K562 (cell line): ENCODE data around the gene FAM83D. TPM values are rescaled to one million over a fixed set of nuclear protein-coding genes. Genes with fewer than 3 reads are reported as not detected.

Experiments used
- ADNP ChIP-seq: fragments of 200-800 bp; sonication (Bioruptor generic); IDR thresholded peaks from 2 replicates; pipeline ENCODE4 v1.6.1; 2016; ENCODE audit warnings: missing genetic modification characterization, missing compliant biosample characterization
- ASH1L ChIP-seq: fragments of 450-650 bp; IDR thresholded peaks from 2 replicates; pipeline ENCODE4 v1.6.1; 2018; ENCODE audit warnings: borderline replicate concordance, mild to moderate bottlenecking, low read depth; ENCODE audit not compliant: partially characterized antibody
- BCL6 ChIP-seq: fragments of 250-450 bp; sonication (Bioruptor Pico); IDR thresholded peaks from 2 replicates; pipeline ENCODE4 v1.4.0; 2020
- CBX3 ChIP-seq, 2 experiments: IDR thresholded peaks; 1 replicate in 1 of 2; 2 replicates in 1 of 2; pipeline ENCODE4 v1.6.1; 2012; ENCODE audit warnings: inconsistent platforms in 2 of 2, low read length in 2 of 2, borderline replicate concordance in 1 of 2, control low read depth in 1 of 2
- CEBPG ChIP-seq, 3 experiments: fragments of 200-800 bp in 1 of 3; sonication (Bioruptor generic) in 1 of 3; sonication (generic) in 1 of 3; formaldehyde crosslinking in 1 of 3; IDR thresholded peaks in 2 of 3; conservative IDR thresholded peaks in 1 of 3; 2 replicates each; pipeline versions ENCODE4 v1.6.1 to v1.8.0; 2016 to 2022; ENCODE audit warnings: missing compliant biosample characterization in 2 of 3, missing genetic modification characterization in 2 of 3, mild to moderate bottlenecking in 1 of 3, missing genetic modification reagents in 1 of 3
- ELF2 ChIP-seq: fragments of 250-450 bp; sonication (Bioruptor Pico); IDR thresholded peaks from 2 replicates; pipeline ENCODE4 v1.5.0; 2021; ENCODE audit warnings: mild to moderate bottlenecking
- IRF9 ChIP-seq: fragments of 450-650 bp; IDR thresholded peaks from 2 replicates; pipeline ENCODE4 v1.6.1; 2016; ENCODE audit warnings: missing biosample characterization, missing genetic modification characterization
- KDM5B ChIP-seq: fragments of 200-600 bp; sonication (generic); IDR thresholded peaks from 2 replicates; pipeline ENCODE4 v1.6.1; 2012; ENCODE audit warnings: low read depth, mild to moderate bottlenecking, moderate library complexity, low read length, control low read depth, inconsistent platforms; ENCODE audit not compliant: insufficient replicate concordance
- KLF13 ChIP-seq: fragments of 450-650 bp; IDR thresholded peaks from 2 replicates; pipeline ENCODE4 v1.6.1; 2016; ENCODE audit warnings: missing genetic modification characterization, low read depth, mild to moderate bottlenecking, missing compliant biosample characterization, moderate library complexity, borderline replicate concordance
- LEF1 ChIP-seq: fragments of 450-650 bp; IDR thresholded peaks from 2 replicates; pipeline ENCODE4 v1.6.1; 2016; ENCODE audit warnings: mild to moderate bottlenecking
- NFE2L1 ChIP-seq: fragments of 450-650 bp; IDR thresholded peaks from 2 replicates; pipeline ENCODE4 v1.6.1; 2016; ENCODE audit warnings: missing genetic modification characterization, low read depth, mild to moderate bottlenecking, missing compliant biosample characterization, moderate library complexity, borderline replicate concordance
- PCBP2 ChIP-seq: fragments of 200-400 bp; formaldehyde crosslinking; IDR thresholded peaks from 2 replicates; pipeline ENCODE4 v1.6.1; 2018; ENCODE audit warnings: low read length, low read depth, mild to moderate bottlenecking, moderate library complexity; ENCODE audit not compliant: poor library complexity, severe bottlenecking
- PHF21A ChIP-seq: fragments of 450-650 bp; IDR thresholded peaks from 2 replicates; pipeline ENCODE4 v1.6.1; 2017; ENCODE audit warnings: low read depth, borderline replicate concordance
- PHTF2 ChIP-seq: fragments of 250-450 bp; sonication (Bioruptor Pico); IDR thresholded peaks from 2 replicates; pipeline ENCODE4 v1.5.0; 2021; ENCODE audit warnings: mild to moderate bottlenecking
- PTTG1 ChIP-seq: fragments of 450-650 bp; IDR thresholded peaks from 2 replicates; pipeline ENCODE4 v1.6.1; 2016; ENCODE audit warnings: low read depth, mild to moderate bottlenecking, missing genetic modification characterization, missing compliant biosample characterization
- SAFB ChIP-seq: fragments of 200-400 bp; formaldehyde crosslinking; IDR thresholded peaks from 2 replicates; pipeline ENCODE4 v1.6.1; 2017; ENCODE audit warnings: low read depth, low read length, borderline replicate concordance
- SPI1 ChIP-seq: IDR thresholded peaks from 2 replicates; pipeline ENCODE4 v1.6.1; 2011; ENCODE audit warnings: low read depth, low read length, control low read depth, borderline replicate concordance
- TCFL5 ChIP-seq: fragments of 250-450 bp; sonication (Bioruptor Pico); conservative IDR thresholded peaks from 2 replicates; pipeline ENCODE4 v1.6.1; 2021; ENCODE audit warnings: mild to moderate bottlenecking, moderate library complexity, matching md5 sums
- ZNF121 ChIP-seq: sonication (generic); formaldehyde crosslinking; conservative IDR thresholded peaks from 2 replicates; pipeline ENCODE4 v1.8.0; 2022; ENCODE audit warnings: missing genetic modification reagents
- ZNF41 ChIP-seq: fragments of 250-450 bp; sonication (Bioruptor Pico); conservative IDR thresholded peaks from 2 replicates; pipeline ENCODE4 v1.4.0; 2020; ENCODE audit warnings: mild to moderate bottlenecking
- ZNF561 ChIP-seq: fragments of 450-650 bp; formaldehyde crosslinking; conservative IDR thresholded peaks from 2 replicates; pipeline ENCODE4 v1.4.0; 2020; ENCODE audit warnings: mild to moderate bottlenecking, moderate library complexity
- polyA plus RNA-seq, 8 experiments: library from polyadenylated mRNA; depleted of rRNA in 4 of 8; stranded (reverse) in 5 of 8; unstranded in 3 of 8; fragments of >200 nt; fragmentation: Nextera tagmentation in 2 of 8; fragmentation: Illumina TruSeq in 1 of 8; extraction: Ambion mirVana in 2 of 8; extraction: Trizol in 1 of 8; gene quantifications; 2 replicates each; pipeline versions ENCODE4 v1.2.1 to v1.2.3, GENCODE V29; 2011 to 2014; ENCODE audit warnings: inconsistent platforms in 1 of 8, missing spikeins in 1 of 8
- total RNA-seq, 7 experiments: library from RNA; depleted of rRNA in 6 of 7; stranded (reverse); fragments of >200 nt in 6 of 7; fragmentation: Illumina TruSeq in 2 of 7; extraction: Trizol in 2 of 7; gene quantifications; 2 replicates each; pipeline versions ENCODE4 v1.2.1 to v1.2.3, GENCODE V29; 2011 to 2021; ENCODE audit warnings: low replicate concordance in 1 of 7
- TF ChIP-seq, protein P1 (sequence below), 3 experiments: fragments of 200-800 bp in 1 of 3; sonication (Bioruptor generic) in 1 of 3; sonication (generic) in 1 of 3; formaldehyde crosslinking in 1 of 3; IDR thresholded peaks; 2 replicates each; pipeline versions ENCODE4 v1.6.1 to v1.8.0; 2016 to 2022; ENCODE audit warnings: mild to moderate bottlenecking in 2 of 3, missing compliant biosample characterization in 2 of 3, missing genetic modification characterization in 2 of 3, missing genetic modification reagents in 1 of 3
- TF ChIP-seq, protein P2 (sequence below): fragments of 450-650 bp; formaldehyde crosslinking; IDR thresholded peaks from 2 replicates; pipeline ENCODE4 v1.4.0; 2020; ENCODE audit warnings: mild to moderate bottlenecking, moderate library complexity
- TF ChIP-seq, protein P3 (sequence below): fragments of 450-650 bp; formaldehyde crosslinking; IDR thresholded peaks from 2 replicates; pipeline ENCODE4 v1.4.0; 2020; ENCODE audit warnings: mild to moderate bottlenecking, moderate library complexity

The FAM83D gene
- total and polyA plus RNA-seq, 9 of the 15 experiments (the other 6 are each of a cell fraction or from before 2014, with no cell fraction given), result 8.2 to 66.1 (median 43.5) TPM

DNA sequence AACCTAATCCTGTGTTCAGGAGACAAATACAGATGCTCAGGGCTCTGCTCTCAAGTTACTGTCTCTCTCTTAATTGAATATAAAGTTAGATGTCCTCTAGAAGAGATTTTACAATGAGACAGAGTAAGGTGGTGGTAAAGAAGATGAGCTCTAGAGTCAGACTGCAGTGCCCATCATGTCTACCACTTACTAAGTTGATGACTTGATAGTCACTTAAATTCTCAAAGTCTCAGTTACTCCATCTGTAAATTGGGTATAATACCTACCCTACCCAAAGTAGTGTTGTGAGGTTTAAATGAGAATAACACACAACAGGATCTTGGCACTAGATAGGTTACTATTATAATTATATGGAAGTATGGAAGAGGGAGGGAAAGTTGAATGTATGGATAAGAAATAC, 37.5 kb downstream of the FAM83D start (continued):
- TF ChIP-seq, protein P1, sequence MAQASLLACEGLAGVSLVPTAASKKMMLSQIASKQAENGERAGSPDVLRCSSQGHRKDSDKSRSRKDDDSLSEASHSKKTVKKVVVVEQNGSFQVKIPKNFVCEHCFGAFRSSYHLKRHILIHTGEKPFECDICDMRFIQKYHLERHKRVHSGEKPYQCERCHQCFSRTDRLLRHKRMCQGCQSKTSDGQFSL (CRISPR knock-in tag; IDR thresholded peaks at IDR 0.05), result no peak
- TF ChIP-seq, protein P1 (tag; IDR thresholded peaks at IDR 0.05), result no peak
- TF ChIP-seq ASH1L (no peak), KLF13 (tag) (no peak), PTTG1 (no peak), ADNP (peak; percentile 73), SPI1 (no peak), SAFB (no peak), PCBP2 (no peak), ZNF41 (CRISPR knock-in tag) (no peak), CEBPG (CRISPR knock-in tag; IDR thresholded peaks at IDR 0.05) (no peak), CEBPG (tag; conservative IDR thresholded peaks at IDR 0.05 in 1 of 2, IDR thresholded peaks at IDR 0.05 in 1 of 2) (no peak), BCL6 (CRISPR knock-in tag) (no peak), CBX3 (IDR thresholded peaks at IDR 0.05; ENCODE audit: borderline replicate concordance in 1 of 2, low read length in 2 of 2) (peak in 1 of 2 experiments; percentile 45; a peak in 1 of 3 replicates), PHF21A (no peak), PHTF2 (no peak), KDM5B (no peak), ZNF561 (no peak), ELF2 (CRISPR knock-in tag) (no peak), TCFL5 (CRISPR knock-in tag) (no peak), IRF9 (tag) (no peak), ZNF121 (CRISPR knock-in tag) (no peak), LEF1 (no peak), NFE2L1 (tag) (no peak)
- TF ChIP-seq, protein P2, sequence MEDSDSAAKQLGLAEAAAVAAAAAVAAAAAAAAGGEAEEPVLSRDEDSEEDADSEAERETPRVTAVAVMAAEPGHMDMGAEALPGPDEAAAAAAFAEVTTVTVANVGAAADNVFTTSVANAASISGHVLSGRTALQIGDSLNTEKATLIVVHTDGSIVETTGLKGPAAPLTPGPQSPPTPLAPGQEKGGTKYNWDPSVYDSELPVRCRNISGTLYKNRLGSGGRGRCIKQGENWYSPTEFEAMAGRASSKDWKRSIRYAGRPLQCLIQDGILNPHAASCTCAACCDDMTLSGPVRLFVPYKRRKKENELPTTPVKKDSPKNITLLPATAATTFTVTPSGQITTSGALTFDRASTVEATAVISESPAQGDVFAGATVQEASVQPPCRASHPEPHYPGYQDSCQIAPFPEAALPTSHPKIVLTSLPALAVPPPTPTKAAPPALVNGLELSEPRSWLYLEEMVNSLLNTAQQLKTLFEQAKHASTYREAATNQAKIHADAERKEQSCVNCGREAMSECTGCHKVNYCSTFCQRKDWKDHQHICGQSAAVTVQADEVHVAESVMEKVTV (CRISPR knock-in tag), result no peak
- TF ChIP-seq, protein P3, sequence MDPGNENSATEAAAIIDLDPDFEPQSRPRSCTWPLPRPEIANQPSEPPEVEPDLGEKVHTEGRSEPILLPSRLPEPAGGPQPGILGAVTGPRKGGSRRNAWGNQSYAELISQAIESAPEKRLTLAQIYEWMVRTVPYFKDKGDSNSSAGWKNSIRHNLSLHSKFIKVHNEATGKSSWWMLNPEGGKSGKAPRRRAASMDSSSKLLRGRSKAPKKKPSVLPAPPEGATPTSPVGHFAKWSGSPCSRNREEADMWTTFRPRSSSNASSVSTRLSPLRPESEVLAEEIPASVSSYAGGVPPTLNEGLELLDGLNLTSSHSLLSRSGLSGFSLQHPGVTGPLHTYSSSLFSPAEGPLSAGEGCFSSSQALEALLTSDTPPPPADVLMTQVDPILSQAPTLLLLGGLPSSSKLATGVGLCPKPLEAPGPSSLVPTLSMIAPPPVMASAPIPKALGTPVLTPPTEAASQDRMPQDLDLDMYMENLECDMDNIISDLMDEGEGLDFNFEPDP, result no peak
